ENCODE measurements around the gene ILK.

Gene ILK

GRCh38 chr11:6574816-6575715 is 28.5 kb upstream of the ILK start:
- no peak for DNase-seq

GRCh38 chr11:6576471-6577373 is 26.9 kb upstream of the ILK start:
- peak; percentile 17 to 59 (median 44) for DNase-seq

- DNase-seq = no peak
Observed at GRCh38 chr11:6578134-6578533, 25.4 kb upstream of the ILK start.

GRCh38 chr11:6579681-6580080 is 23.9 kb upstream of the ILK start:
- DNase-seq = no peak

- DNase-seq = no peak
Observed at GRCh38 chr11:6583584-6583983, 20.0 kb upstream of the ILK start.

GRCh38 chr11:6584528-6584927 is 19.0 kb upstream of the ILK start:
- DNase-seq = no peak

GRCh38 chr11:6586434-6587359 is 16.9 kb upstream of the ILK start:
- no peak for DNase-seq

GRCh38 chr11:6587360-6587953 is 16.1 kb upstream of the ILK start:
- no peak for DNase-seq

GRCh38 chr11:6588018-6588417 is 15.6 kb upstream of the ILK start:
- no peak for DNase-seq

GRCh38 chr11:6594142-6594768 is 9.3 kb upstream of the ILK start:
- no peak for DNase-seq

- DNase-seq = no peak
Observed at GRCh38 chr11:6596239-6596877, 7.2 kb upstream of the ILK start.

- no peak for DNase-seq
Observed at GRCh38 chr11:6598555-6598954, 5.0 kb upstream of the ILK start.

- DNase-seq = no peak
Observed at GRCh38 chr11:6599449-6599848, 4.1 kb upstream of the ILK start.

GRCh38 chr11:6599881-6600390 is 3.6 kb upstream of the ILK start:
- no peak for DNase-seq

GRCh38 chr11:6601041-6601461 is 2.5 kb upstream of the ILK start:
- DNase-seq = no peak

GRCh38 chr11:6602096-6602940 is 1.3 kb upstream of the ILK start:
- peak in 1 of 4 experiments; percentile 11 for DNase-seq

- peak; percentile 34 to 57 (median 54) for DNase-seq
Observed at GRCh38 chr11:6604081-6604626, 580 bp downstream of the ILK start.

- peak; percentile 24 to 55 (median 40) for DNase-seq
Observed at GRCh38 chr11:6604790-6605189, 1.2 kb downstream of the ILK start.

GRCh38 chr11:6606471-6607189 is 3.1 kb downstream of the ILK start:
- peak; percentile 69 to 85 (median 78) for DNase-seq
